ENCODE data around the gene SYT12. TPM values are rescaled to one million over a fixed set of nuclear protein-coding genes. Genes with fewer than 3 reads are reported as not detected.
A peak's percentile ranks its signal among the peaks of the same experiment; 100 is the strongest.

The SYT12 gene
- polyA plus RNA-seq, 1 of the 3 experiments (the other 2 are of a cell fraction), result 0.61 TPM

DNA sequence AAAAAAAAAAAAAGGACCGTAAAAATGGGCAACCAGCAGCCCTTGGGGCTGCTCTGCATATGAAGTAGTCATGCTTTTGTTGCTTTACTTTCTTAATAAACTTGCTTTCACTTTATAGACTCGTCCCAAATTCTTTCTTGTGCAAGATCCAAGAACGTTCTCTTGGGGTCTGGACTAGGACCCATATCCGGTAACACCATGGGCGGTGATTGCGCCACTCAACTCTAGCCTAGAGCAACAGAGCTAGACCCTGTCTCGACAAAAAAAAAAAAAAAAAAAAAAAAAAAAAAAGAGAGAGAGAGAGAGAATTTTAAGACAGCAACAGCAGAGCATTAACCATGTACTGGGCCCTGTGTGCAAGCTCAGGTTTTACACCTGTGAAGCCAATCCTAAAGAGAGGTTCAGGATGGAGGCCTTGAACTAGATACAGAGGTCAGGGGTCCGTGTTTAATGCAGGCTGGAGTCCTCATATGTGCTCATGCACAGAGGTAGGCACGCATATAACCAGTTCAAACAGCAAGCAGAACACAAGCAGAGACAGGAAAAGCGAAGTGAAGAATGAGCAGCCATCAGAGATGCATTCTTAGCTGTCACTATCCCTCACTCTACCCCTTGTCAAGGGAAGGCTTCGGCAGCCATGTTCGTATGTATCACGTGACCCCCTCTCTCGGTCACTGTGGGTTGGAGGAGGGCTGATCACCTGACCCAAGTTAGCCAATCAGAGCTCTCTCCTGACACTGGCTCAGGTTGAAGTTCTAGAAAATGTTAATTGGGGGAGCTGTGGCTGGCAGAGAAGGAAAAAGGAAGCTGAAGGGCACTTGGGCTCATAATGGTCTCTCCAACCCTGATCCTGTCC lies 16.7 kb upstream of the SYT12 start:
- CTCF ChIA-PET, result interaction anchor here (0.6 to 1.5 kb wide), 2 partner anchors 10 to 31 kb away, joined by 3 to 7 read pairs; no protein-coding TSS in a partner anchor
- no peaks in the 10 kb centered on the region for H3K9me2 ChIP-seq
- H3K36me3 ChIP-seq (replicated peaks in 1 of 2; ENCODE audit: control insufficient read depth in 1 of 2, insufficient read depth in 2 of 2, low read length in 1 of 2), result no peaks in the 10 kb centered on the region
- H4K20me1 ChIP-seq (ENCODE audit: insufficient read depth), result no peaks in the 10 kb centered on the region
- H3F3A ChIP-seq (replicated peaks; ENCODE audit: insufficient read depth), result no peaks in the 10 kb centered on the region
- no peak overlapping the region for H3K4me3 ChIP-seq (ENCODE audit: low read depth in 2 of 2, low read length in 1 of 2)
- 0 out of 2 replicates have a peak overlapping the region, but pooled peaks have one; percentile 29 for H2AFZ ChIP-seq (ENCODE audit: low read depth)
- H3K27me3 ChIP-seq (ENCODE audit: insufficient read depth), result no peaks in the 10 kb centered on the region
- no peaks in the 10 kb centered on the region for H3K9me3 ChIP-seq
- 87% methylated on average over 14 of the region's 14 CpGs for WGBS (ENCODE audit: low lambda C conversion rate)
- H3K4me1 ChIP-seq (ENCODE audit: control insufficient read depth in 1 of 2, insufficient read depth in 2 of 2, low read depth in 1 of 2, low read length in 1 of 2), result peaks cover 0 to 3% of the 10 kb centered on the region in 2 experiments; a peak in 1 of 4 replicates
- POLR2A ChIA-PET, result no interaction called here
- H3K79me2 ChIP-seq (ENCODE audit: insufficient read depth), result no peaks in the 10 kb centered on the region
- TF ChIP-seq SMC3 (IDR thresholded peaks at IDR 0.05; ENCODE audit: low read depth, low read length) (no peak), RFX5 (IDR thresholded peaks at IDR 0.05; ENCODE audit: low read length) (no peak), RAD21 (IDR thresholded peaks at IDR 0.05; ENCODE audit: low read length) (no peak), YY1 (IDR thresholded peaks at IDR 0.05; ENCODE audit: low read depth) (0 out of 2 replicates have a peak, but pooled peaks have one; percentile 25), MXI1 (IDR thresholded peaks at IDR 0.05; ENCODE audit: low read depth, low read length) (no peak), JUND (IDR thresholded peaks at IDR 0.05) (no peak), NRF1 (IDR thresholded peaks at IDR 0.05; ENCODE audit: low read depth, low read length) (no peak), NFIC (IDR thresholded peaks at IDR 0.05; ENCODE audit: borderline replicate concordance) (no peak), EP300 (IDR thresholded peaks at IDR 0.05; ENCODE audit: borderline replicate concordance in 1 of 2, low read depth in 1 of 2, low read length in 1 of 2) (no peak)
- TF ChIP-seq, protein P1, sequence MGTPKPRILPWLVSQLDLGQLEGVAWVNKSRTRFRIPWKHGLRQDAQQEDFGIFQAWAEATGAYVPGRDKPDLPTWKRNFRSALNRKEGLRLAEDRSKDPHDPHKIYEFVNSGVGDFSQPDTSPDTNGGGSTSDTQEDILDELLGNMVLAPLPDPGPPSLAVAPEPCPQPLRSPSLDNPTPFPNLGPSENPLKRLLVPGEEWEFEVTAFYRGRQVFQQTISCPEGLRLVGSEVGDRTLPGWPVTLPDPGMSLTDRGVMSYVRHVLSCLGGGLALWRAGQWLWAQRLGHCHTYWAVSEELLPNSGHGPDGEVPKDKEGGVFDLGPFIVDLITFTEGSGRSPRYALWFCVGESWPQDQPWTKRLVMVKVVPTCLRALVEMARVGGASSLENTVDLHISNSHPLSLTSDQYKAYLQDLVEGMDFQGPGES (IDR thresholded peaks at IDR 0.05; ENCODE audit: low read depth, low read length), result no peak
- TF ChIP-seq, protein P2, sequence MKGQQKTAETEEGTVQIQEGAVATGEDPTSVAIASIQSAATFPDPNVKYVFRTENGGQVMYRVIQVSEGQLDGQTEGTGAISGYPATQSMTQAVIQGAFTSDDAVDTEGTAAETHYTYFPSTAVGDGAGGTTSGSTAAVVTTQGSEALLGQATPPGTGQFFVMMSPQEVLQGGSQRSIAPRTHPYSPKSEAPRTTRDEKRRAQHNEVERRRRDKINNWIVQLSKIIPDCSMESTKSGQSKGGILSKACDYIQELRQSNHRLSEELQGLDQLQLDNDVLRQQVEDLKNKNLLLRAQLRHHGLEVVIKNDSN (IDR thresholded peaks at IDR 0.05; ENCODE audit: borderline replicate concordance, low read depth), result peak; percentile 81; the same call in 1 of the 2 replicates
- TF ChIP-seq, protein P3, sequence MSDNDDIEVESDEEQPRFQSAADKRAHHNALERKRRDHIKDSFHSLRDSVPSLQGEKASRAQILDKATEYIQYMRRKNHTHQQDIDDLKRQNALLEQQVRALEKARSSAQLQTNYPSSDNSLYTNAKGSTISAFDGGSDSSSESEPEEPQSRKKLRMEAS (IDR thresholded peaks at IDR 0.05; ENCODE audit: low read depth), result no peak
- no peak overlapping the region for H3K4me2 ChIP-seq
- H3K9ac ChIP-seq, result no peak overlapping the region
- peak; percentile 61 for DNase-seq
- no peak overlapping the region for H3K27ac ChIP-seq (ENCODE audit: low read depth in 2 of 2, low read length in 1 of 2)

DNA sequence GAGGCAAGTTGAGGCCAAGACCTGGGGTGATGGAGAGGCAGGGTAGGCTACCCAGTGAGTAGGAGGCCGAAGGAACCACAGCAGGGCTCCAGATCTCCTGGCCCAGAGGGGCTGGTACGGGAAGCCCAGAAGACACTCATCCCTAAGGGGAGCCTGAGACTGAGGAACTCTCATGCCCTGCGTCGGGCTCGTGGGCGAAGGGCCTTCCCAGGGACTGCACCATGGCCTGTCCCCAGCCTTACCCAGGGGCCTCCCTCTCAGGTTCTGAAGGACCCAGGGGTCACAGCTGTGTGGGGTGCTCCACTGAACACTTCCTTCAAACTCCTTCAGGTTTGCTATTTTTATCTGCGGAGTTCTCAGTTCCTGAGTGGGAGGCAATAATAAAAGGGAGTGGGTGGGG lies 15.8 kb upstream of the SYT12 start:
- WGBS (ENCODE audit: low lambda C conversion rate), result 96% methylated on average over 1 of the region's 7 CpGs
- no peak overlapping the region for H3K9ac ChIP-seq
- H4K20me1 ChIP-seq (ENCODE audit: insufficient read depth), result no peaks in the 10 kb centered on the region
- no peak overlapping the region for H3K27ac ChIP-seq (ENCODE audit: low read depth in 2 of 2, low read length in 1 of 2)
- no peak for DNase-seq
- no peaks in the 10 kb centered on the region for H3K9me3 ChIP-seq
- no peak overlapping the region for H3K4me2 ChIP-seq
- no peaks in the 10 kb centered on the region for H3K27me3 ChIP-seq (ENCODE audit: insufficient read depth)
- H2AFZ ChIP-seq (ENCODE audit: low read depth), result no peak overlapping the region
- H3K36me3 ChIP-seq (replicated peaks in 1 of 2; ENCODE audit: control insufficient read depth in 1 of 2, insufficient read depth in 2 of 2, low read length in 1 of 2), result no peaks in the 10 kb centered on the region
- H3K4me1 ChIP-seq (ENCODE audit: control insufficient read depth in 1 of 2, insufficient read depth in 2 of 2, low read depth in 1 of 2, low read length in 1 of 2), result peaks cover 0 to 3% of the 10 kb centered on the region in 2 experiments; a peak in 1 of 4 replicates
- ChIA-PET CTCF (interaction anchor here (0.6 kb wide), 1 partner anchor 16 kb away, joined by 4 read pairs; no protein-coding TSS in a partner anchor), POLR2A (no interaction called here)
- no peaks in the 10 kb centered on the region for H3K79me2 ChIP-seq (ENCODE audit: insufficient read depth)
- no peak overlapping the region for H3K4me3 ChIP-seq (ENCODE audit: low read depth in 2 of 2, low read length in 1 of 2)
- no peaks in the 10 kb centered on the region for H3K9me2 ChIP-seq
- H3F3A ChIP-seq (replicated peaks; ENCODE audit: insufficient read depth), result no peaks in the 10 kb centered on the region
- TF ChIP-seq, protein P1 (IDR thresholded peaks at IDR 0.05; ENCODE audit: low read depth, low read length), result no peak
- no peak for TF ChIP-seq RCOR1 (IDR thresholded peaks at IDR 0.05; ENCODE audit: low read length)
- TF ChIP-seq GATA2 (CRISPR knock-in tag; IDR thresholded peaks at IDR 0.05), result no peak
- TF ChIP-seq, protein P4, sequence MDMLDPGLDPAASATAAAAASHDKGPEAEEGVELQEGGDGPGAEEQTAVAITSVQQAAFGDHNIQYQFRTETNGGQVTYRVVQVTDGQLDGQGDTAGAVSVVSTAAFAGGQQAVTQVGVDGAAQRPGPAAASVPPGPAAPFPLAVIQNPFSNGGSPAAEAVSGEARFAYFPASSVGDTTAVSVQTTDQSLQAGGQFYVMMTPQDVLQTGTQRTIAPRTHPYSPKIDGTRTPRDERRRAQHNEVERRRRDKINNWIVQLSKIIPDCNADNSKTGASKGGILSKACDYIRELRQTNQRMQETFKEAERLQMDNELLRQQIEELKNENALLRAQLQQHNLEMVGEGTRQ (IDR thresholded peaks at IDR 0.05; ENCODE audit: borderline replicate concordance, low read depth, low read length), result no peak
- TF ChIP-seq YY1 (IDR thresholded peaks at IDR 0.05; ENCODE audit: low read depth), result no peak
